Neural progenitor cell (in vitro differentiated cells): ENCODE measurements around the gene MAML3. TPM values are rescaled to one million over a fixed set of nuclear protein-coding genes. Genes with fewer than 3 reads are reported as not detected.
A peak's percentile ranks its signal among the peaks of the same experiment; 100 is the strongest.

Experiments
- DNase-seq: peaks from one replicate; pipeline ENCODE4 v3.0.0-alpha.2; 2016; ENCODE audit warnings: low spot score
- H2AFZ ChIP-seq: fragments of 200-600 bp; sonication (generic); replicated peaks from 2 replicates; pipeline ENCODE4 v1.6.1; 2016; ENCODE audit warnings: antibody characterized with exemption
- H3F3A ChIP-seq: fragments of 200-600 bp; sonication (generic); 2 replicates; pipeline ENCODE4 v1.6.1; 2016; ENCODE audit warnings: antibody characterized with exemption, low read depth
- H3K27ac ChIP-seq: fragments of 200-600 bp; sonication (generic); 2 replicates; pipeline ENCODE4 v1.5.1; 2016; ENCODE audit warnings: mild to moderate bottlenecking
- H3K27me3 ChIP-seq: fragments of 200-600 bp; sonication (generic); 2 replicates; pipeline ENCODE4 v1.6.1; 2016; ENCODE audit warnings: mild to moderate bottlenecking, moderate library complexity
- H3K36me3 ChIP-seq: fragments of 200-600 bp; sonication (generic); 2 replicates; pipeline ENCODE4 v1.5.1; 2016
- H3K4me1 ChIP-seq: fragments of 200-600 bp; sonication (generic); 2 replicates; pipeline ENCODE4 v1.6.1; 2016; ENCODE audit warnings: mixed run types
- H3K4me2 ChIP-seq: fragments of 200-600 bp; sonication (generic); 2 replicates; pipeline ENCODE4 v1.6.1; 2016
- H3K4me3 ChIP-seq: fragments of 200-600 bp; sonication (generic); 2 replicates; pipeline ENCODE4 v1.5.1; 2016
- H3K79me2 ChIP-seq: fragments of 200-600 bp; sonication (generic); 2 replicates; pipeline ENCODE4 v1.6.1; 2016; ENCODE audit warnings: low read depth
- H3K9ac ChIP-seq: fragments of 200-600 bp; sonication (generic); 2 replicates; pipeline ENCODE4 v1.6.1; 2016
- H3K9me3 ChIP-seq: fragments of 200-600 bp; sonication (generic); 2 replicates; pipeline ENCODE4 v1.5.1; 2016; ENCODE audit warnings: low read depth
- H4K20me1 ChIP-seq: fragments of 200-600 bp; sonication (generic); 2 replicates; pipeline ENCODE4 v1.6.1; 2016; ENCODE audit warnings: low read depth
- H3K27ac Mint-ChIP-seq: 3 replicates; pipeline ENCODE4 v1.8.0; 2021; ENCODE audit warnings: mixed read lengths
- H3K27me3 Mint-ChIP-seq: 2 replicates; pipeline ENCODE4 v1.8.0; 2022; ENCODE audit warnings: low read depth, mild to moderate bottlenecking, inconsistent platforms, moderate library complexity, mixed read lengths; ENCODE audit not compliant: insufficient read depth
- H3K36me3 Mint-ChIP-seq: 3 replicates; pipeline ENCODE4 v1.8.0; 2021; ENCODE audit warnings: mixed read lengths
- H3K4me1 Mint-ChIP-seq: 3 replicates; pipeline ENCODE4 v1.8.0; 2021; ENCODE audit warnings: mixed read lengths
- H3K4me3 Mint-ChIP-seq: 3 replicates; pipeline ENCODE4 v1.8.0; 2021; ENCODE audit warnings: mild to moderate bottlenecking, moderate library complexity, mixed read lengths
- H3K9me3 Mint-ChIP-seq: 3 replicates; pipeline ENCODE4 v1.8.0; 2020; ENCODE audit warnings: mixed read lengths
- EZH2 ChIP-seq: fragments of 200-600 bp; sonication (generic); IDR thresholded peaks from 2 replicates; pipeline ENCODE4 v1.6.1; 2017; ENCODE audit warnings: antibody characterized with exemption, mild to moderate bottlenecking, moderate library complexity
- EZH2phosphoT487 ChIP-seq: fragments of 200-600 bp; sonication (generic); IDR thresholded peaks from 2 replicates; pipeline ENCODE4 v1.6.1; 2017; ENCODE audit warnings: antibody characterized with exemption
- total RNA-seq: library from RNA; depleted of rRNA; stranded (reverse); fragments of >200 nt; gene quantifications from 2 replicates; pipeline ENCODE4 v1.2.3, GENCODE V29; 2015; ENCODE audit warnings: low replicate concordance
- TF ChIP-seq, protein P1 (sequence below): fragments of 200-600 bp; sonication (generic); IDR thresholded peaks from 2 replicates; pipeline ENCODE4 v1.5.1; 2017; ENCODE audit warnings: antibody characterized with exemption, mild to moderate bottlenecking

MAML3 gene
- total RNA-seq, 1 donor from 2014 or later: 14.4 TPM

DNA sequence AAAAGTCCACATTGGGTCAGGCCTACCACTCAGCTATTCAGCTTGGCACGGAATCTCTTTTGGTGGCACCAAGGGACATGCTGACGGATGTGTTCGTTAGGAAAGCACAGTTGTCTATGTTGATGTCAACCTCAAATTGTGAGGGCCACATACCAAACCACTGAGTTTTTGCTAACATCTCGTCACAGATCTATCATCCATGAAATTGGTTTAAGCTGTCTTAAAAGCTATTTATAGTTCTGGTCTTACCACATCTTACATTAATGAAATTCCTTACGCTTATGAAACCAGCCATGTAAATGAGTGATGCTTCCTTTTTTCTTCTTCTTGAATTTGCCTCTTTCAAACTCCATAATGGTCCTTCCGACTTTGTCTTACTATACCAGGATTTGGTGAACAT lies 386.8 kb downstream of the MAML3 start:
- H4K20me1 ChIP-seq: no peaks in the 10 kb centered on the region
- H3K27me3 ChIP-seq: no peaks in the 10 kb centered on the region
- no peaks in the 10 kb centered on the region for H3K36me3 ChIP-seq
- no peak for TF ChIP-seq EZH2
- no peak for TF ChIP-seq EZH2phosphoT487
- TF ChIP-seq, protein P1, sequence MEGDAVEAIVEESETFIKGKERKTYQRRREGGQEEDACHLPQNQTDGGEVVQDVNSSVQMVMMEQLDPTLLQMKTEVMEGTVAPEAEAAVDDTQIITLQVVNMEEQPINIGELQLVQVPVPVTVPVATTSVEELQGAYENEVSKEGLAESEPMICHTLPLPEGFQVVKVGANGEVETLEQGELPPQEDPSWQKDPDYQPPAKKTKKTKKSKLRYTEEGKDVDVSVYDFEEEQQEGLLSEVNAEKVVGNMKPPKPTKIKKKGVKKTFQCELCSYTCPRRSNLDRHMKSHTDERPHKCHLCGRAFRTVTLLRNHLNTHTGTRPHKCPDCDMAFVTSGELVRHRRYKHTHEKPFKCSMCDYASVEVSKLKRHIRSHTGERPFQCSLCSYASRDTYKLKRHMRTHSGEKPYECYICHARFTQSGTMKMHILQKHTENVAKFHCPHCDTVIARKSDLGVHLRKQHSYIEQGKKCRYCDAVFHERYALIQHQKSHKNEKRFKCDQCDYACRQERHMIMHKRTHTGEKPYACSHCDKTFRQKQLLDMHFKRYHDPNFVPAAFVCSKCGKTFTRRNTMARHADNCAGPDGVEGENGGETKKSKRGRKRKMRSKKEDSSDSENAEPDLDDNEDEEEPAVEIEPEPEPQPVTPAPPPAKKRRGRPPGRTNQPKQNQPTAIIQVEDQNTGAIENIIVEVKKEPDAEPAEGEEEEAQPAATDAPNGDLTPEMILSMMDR: no peak
- no peak overlapping the region for H2AFZ ChIP-seq
- H3K4me2 ChIP-seq: no peak overlapping the region
- no peak overlapping the region for H3K4me3 Mint-ChIP-seq
- H3F3A ChIP-seq: peaks cover 26% of the 10 kb centered on the region
- H3K27ac Mint-ChIP-seq: no peak overlapping the region
- H3K36me3 Mint-ChIP-seq: peaks cover 3% of the 10 kb centered on the region
- H3K27ac ChIP-seq: no peak overlapping the region
- no peak overlapping the region for H3K9ac ChIP-seq
- no peaks in the 10 kb centered on the region for H3K79me2 ChIP-seq
- H3K9me3 Mint-ChIP-seq: no peaks in the 10 kb centered on the region
- H3K27me3 Mint-ChIP-seq: peaks cover 5% of the 10 kb centered on the region
- no peaks in the 10 kb centered on the region for H3K9me3 ChIP-seq
- peaks cover 40% of the 10 kb centered on the region for H3K4me1 ChIP-seq
- DNase-seq: no peak
- H3K4me3 ChIP-seq: no peak overlapping the region
- peaks cover 49% of the 10 kb centered on the region for H3K4me1 Mint-ChIP-seq

- H3K27me3 ChIP-seq: no peaks in the 10 kb centered on the region
- H3F3A ChIP-seq: peaks cover 10% of the 10 kb centered on the region
- DNase-seq: no peak
- H3K27ac ChIP-seq: no peak overlapping the region
- Mint-ChIP-seq H3K4me3 (no peak overlapping the region), H3K27ac (no peak overlapping the region), H3K4me1 (peaks cover 42% of the 10 kb centered on the region), H3K9me3 (no peaks in the 10 kb centered on the region), H3K27me3 (peaks cover 5% of the 10 kb centered on the region), H3K36me3 (peaks cover 3% of the 10 kb centered on the region)
- TF ChIP-seq, protein P1: no peak
- no peak for TF ChIP-seq EZH2
- TF ChIP-seq EZH2phosphoT487: no peak
- H3K36me3 ChIP-seq: no peaks in the 10 kb centered on the region
- H3K79me2 ChIP-seq: no peaks in the 10 kb centered on the region
- H3K9me3 ChIP-seq: no peaks in the 10 kb centered on the region
- H3K4me2 ChIP-seq: peak overlapping the region; percentile 57
- H3K4me1 ChIP-seq: peaks cover 23% of the 10 kb centered on the region
- no peak overlapping the region for H3K4me3 ChIP-seq
- no peak overlapping the region for H3K9ac ChIP-seq
- no peaks in the 10 kb centered on the region for H4K20me1 ChIP-seq
- no peak overlapping the region for H2AFZ ChIP-seq
These were observed 389.2 kb downstream of the MAML3 start for GRCh38 chr4:139764686-139765310.

GRCh38 chr4:139764182-139764581 lies 389.8 kb downstream of the MAML3 start:
- Mint-ChIP-seq H3K9me3 (no peaks in the 10 kb centered on the region), H3K4me3 (no peak overlapping the region), H3K4me1 (peaks cover 42% of the 10 kb centered on the region), H3K27me3 (peaks cover 5% of the 10 kb centered on the region), H3K27ac (peak overlapping the region; percentile 22), H3K36me3 (peaks cover 3% of the 10 kb centered on the region)
- H3K9ac ChIP-seq: no peak overlapping the region
- no peak overlapping the region for H2AFZ ChIP-seq
- H3K4me2 ChIP-seq: peak overlapping the region; percentile 57
- no peaks in the 10 kb centered on the region for H4K20me1 ChIP-seq
- TF ChIP-seq, protein P1: no peak
- TF ChIP-seq EZH2: no peak
- H3F3A ChIP-seq: peaks cover 10% of the 10 kb centered on the region
- H3K4me3 ChIP-seq: no peak overlapping the region
- no peak for DNase-seq
- no peaks in the 10 kb centered on the region for H3K27me3 ChIP-seq
- H3K9me3 ChIP-seq: no peaks in the 10 kb centered on the region
- no peaks in the 10 kb centered on the region for H3K36me3 ChIP-seq
- H3K27ac ChIP-seq: no peak overlapping the region
- H3K79me2 ChIP-seq: no peaks in the 10 kb centered on the region
- peaks cover 23% of the 10 kb centered on the region for H3K4me1 ChIP-seq
